GM23338 (cell line): Measurements from ENCODE around the gene TFIP11. TPM values are rescaled to one million over a fixed set of nuclear protein-coding genes. Genes with fewer than 3 reads are reported as not detected.

Experiments used
- ATAC-seq: fragments of 200-7000 bp; cut with Tn5 transposase; 3 replicates; pipeline ENCODE4 v1.9.1; 2020
- DNase-seq: peaks from one replicate; pipeline ENCODE4 v3.0.0-alpha.2; 2015; ENCODE audit warnings: low spot score
- H2AFZ ChIP-seq: fragments of 200-600 bp; sonication (generic); 2 replicates; pipeline ENCODE4 v1.8.0; 2016; ENCODE audit warnings: antibody characterized with exemption, mild to moderate bottlenecking, moderate library complexity
- H3F3A ChIP-seq: fragments of 200-600 bp; sonication (generic); replicated peaks from 2 replicates; pipeline ENCODE4 v1.8.0; 2017; ENCODE audit warnings: antibody characterized with exemption, mixed run types, low read depth
- H3K27ac ChIP-seq: fragments of 200-600 bp; sonication (generic); 2 replicates; pipeline ENCODE4 v1.6.1; 2016; ENCODE audit warnings: low read depth
- H3K27me3 ChIP-seq: fragments of 200-600 bp; sonication (generic); 2 replicates; pipeline ENCODE4 v1.8.0; 2016; ENCODE audit warnings: mild to moderate bottlenecking, mixed run types, moderate library complexity; ENCODE audit not compliant: insufficient read depth
- H3K36me3 ChIP-seq: fragments of 200-600 bp; sonication (generic); 2 replicates; pipeline ENCODE4 v1.8.0; 2016; ENCODE audit warnings: mild to moderate bottlenecking; ENCODE audit not compliant: insufficient read depth
- H3K4me1 ChIP-seq: fragments of 200-600 bp; sonication (generic); 2 replicates; pipeline ENCODE4 v1.8.0; 2016; ENCODE audit warnings: mild to moderate bottlenecking, moderate library complexity; ENCODE audit not compliant: insufficient read depth
- H3K4me2 ChIP-seq: fragments of 200-600 bp; sonication (generic); 2 replicates; pipeline ENCODE4 v1.7.1; 2017; ENCODE audit warnings: mixed run types
- H3K4me3 ChIP-seq: fragments of 200-600 bp; sonication (generic); 2 replicates; pipeline ENCODE4 v1.6.1; 2016; ENCODE audit warnings: mixed run types
- H3K79me2 ChIP-seq: fragments of 200-600 bp; sonication (generic); replicated peaks from 2 replicates; pipeline ENCODE4 v1.8.0; 2017; ENCODE audit warnings: mild to moderate bottlenecking; ENCODE audit not compliant: insufficient read depth
- H3K9me2 ChIP-seq: fragments of 200-600 bp; sonication (generic); 2 replicates; pipeline ENCODE4 v1.8.0; 2017; ENCODE audit not compliant: insufficient read depth
- H4K20me1 ChIP-seq: fragments of 200-600 bp; sonication (generic); replicated peaks from 2 replicates; pipeline ENCODE4 v1.8.0; 2017; ENCODE audit warnings: mild to moderate bottlenecking; ENCODE audit not compliant: insufficient read depth
- H3K27ac Mint-ChIP-seq: 2 replicates; pipeline ENCODE4 v1.8.0; 2020; ENCODE audit warnings: inconsistent platforms, mild to moderate bottlenecking, moderate library complexity, mixed read lengths
- H3K27me3 Mint-ChIP-seq: 3 replicates; pipeline ENCODE4 v1.8.0; 2022; ENCODE audit warnings: low read depth, mild to moderate bottlenecking, moderate library complexity, mixed read lengths, inconsistent platforms; ENCODE audit not compliant: insufficient read depth, poor library complexity
- H3K36me3 Mint-ChIP-seq: 3 replicates; pipeline ENCODE4 v1.8.0; 2021; ENCODE audit warnings: low read depth, mild to moderate bottlenecking, inconsistent platforms, moderate library complexity, mixed read lengths
- H3K4me1 Mint-ChIP-seq: 3 replicates; pipeline ENCODE4 v1.8.0; 2020; ENCODE audit warnings: mild to moderate bottlenecking, inconsistent platforms, mixed read lengths
- H3K4me3 Mint-ChIP-seq: 3 replicates; pipeline ENCODE4 v1.8.0; 2021; ENCODE audit warnings: moderate library complexity, mild to moderate bottlenecking, inconsistent platforms, mixed read lengths
- H3K9me3 Mint-ChIP-seq: 3 replicates; pipeline ENCODE4 v1.8.0; 2020; ENCODE audit warnings: moderate library complexity, mild to moderate bottlenecking, inconsistent platforms, mixed read lengths
- CREB1 ChIP-seq: fragments of 250-450 bp; sonication (Bioruptor Pico); IDR thresholded peaks from 2 replicates; pipeline ENCODE4 v1.5.0; 2020; ENCODE audit warnings: low read depth, mild to moderate bottlenecking, moderate library complexity
- EZH2phosphoT487 ChIP-seq: fragments of 200-600 bp; sonication (generic); IDR thresholded peaks from one replicate; pipeline ENCODE4 v1.8.1; 2018; ENCODE audit warnings: antibody characterized with exemption; ENCODE audit not compliant: unreplicated experiment
- JUNB ChIP-seq: IDR thresholded peaks from one replicate; pipeline ENCODE4 v1.6.1; 2016; ENCODE audit warnings: antibody characterized with exemption; ENCODE audit not compliant: unreplicated experiment
- NANOG ChIP-seq: IDR thresholded peaks from 2 replicates; pipeline ENCODE4 v1.6.1; 2016; ENCODE audit warnings: antibody characterized with exemption, borderline replicate concordance
- REST ChIP-seq: IDR thresholded peaks from one replicate; pipeline ENCODE4 v1.6.1; 2018; ENCODE audit warnings: antibody characterized with exemption; ENCODE audit not compliant: unreplicated experiment
- STAT1 ChIP-seq: IDR thresholded peaks from one replicate; pipeline ENCODE4 v1.6.1; 2016; ENCODE audit warnings: antibody characterized with exemption; ENCODE audit not compliant: unreplicated experiment
- ZNF114 ChIP-seq: fragments of 250-450 bp; sonication (Bioruptor Pico); IDR thresholded peaks from 2 replicates; pipeline ENCODE4 v1.5.0; 2020; ENCODE audit warnings: mild to moderate bottlenecking, moderate library complexity
- ZNF462 ChIP-seq: fragments of 250-450 bp; sonication (Bioruptor Pico); IDR thresholded peaks from 2 replicates; pipeline ENCODE4 v1.5.0; 2020; ENCODE audit warnings: mild to moderate bottlenecking, moderate library complexity
- polyA plus RNA-seq: library from polyadenylated mRNA; unstranded; fragments of >200 nt; fragmentation: Nextera tagmentation; extraction: Ambion mirVana; gene quantifications from 2 replicates; pipeline ENCODE4 v1.2.1, GENCODE V29; 2016
- total RNA-seq: library from RNA; depleted of rRNA; stranded (reverse); fragments of >200 nt; shearing (Covaris generic); gene quantifications from 2 replicates; pipeline ENCODE4 v1.2.3, GENCODE V29; 2014
- TF ChIP-seq, protein P1 (sequence below), 2 experiments: fragments of 200-600 bp in 1 of 2; sonication (generic) in 1 of 2; conservative IDR thresholded peaks; 2 replicates each; pipeline versions ENCODE4 v1.5.1 to v1.6.1; 2016 to 2017; ENCODE audit warnings: antibody characterized with exemption in 2 of 2, low read depth in 2 of 2, mild to moderate bottlenecking in 2 of 2, moderate library complexity in 1 of 2

TFIP11 gene
- total and polyA plus RNA-seq, 2 experiments from 2014 or later, result 17.1 to 26.2 TPM

GRCh38 chr22:26474682-26475081 lies 37.6 kb downstream of the TFIP11 start:
- H4K20me1 ChIP-seq, result peaks cover 15% of the 10 kb centered on the region; the same call in 1 of the 2 replicates
- H3K36me3 Mint-ChIP-seq, result peaks cover 71% of the 10 kb centered on the region
- H3K9me3 Mint-ChIP-seq, result no peaks in the 10 kb centered on the region
- H3K4me2 ChIP-seq, result no peak overlapping the region
- no peak overlapping the region for H3K4me3 Mint-ChIP-seq
- H3K4me1 ChIP-seq, result no peaks in the 10 kb centered on the region; the same call in 1 of the 2 replicates
- DNase-seq (no peak), ATAC-seq (no peak)
- H3K27ac Mint-ChIP-seq, result no peak overlapping the region
- H3K4me3 ChIP-seq, result no peak overlapping the region
- H2AFZ ChIP-seq, result no peak overlapping the region
- H3K27me3 ChIP-seq, result no peaks in the 10 kb centered on the region
- H3K27ac ChIP-seq, result no peak overlapping the region
- TF ChIP-seq, protein P1, sequence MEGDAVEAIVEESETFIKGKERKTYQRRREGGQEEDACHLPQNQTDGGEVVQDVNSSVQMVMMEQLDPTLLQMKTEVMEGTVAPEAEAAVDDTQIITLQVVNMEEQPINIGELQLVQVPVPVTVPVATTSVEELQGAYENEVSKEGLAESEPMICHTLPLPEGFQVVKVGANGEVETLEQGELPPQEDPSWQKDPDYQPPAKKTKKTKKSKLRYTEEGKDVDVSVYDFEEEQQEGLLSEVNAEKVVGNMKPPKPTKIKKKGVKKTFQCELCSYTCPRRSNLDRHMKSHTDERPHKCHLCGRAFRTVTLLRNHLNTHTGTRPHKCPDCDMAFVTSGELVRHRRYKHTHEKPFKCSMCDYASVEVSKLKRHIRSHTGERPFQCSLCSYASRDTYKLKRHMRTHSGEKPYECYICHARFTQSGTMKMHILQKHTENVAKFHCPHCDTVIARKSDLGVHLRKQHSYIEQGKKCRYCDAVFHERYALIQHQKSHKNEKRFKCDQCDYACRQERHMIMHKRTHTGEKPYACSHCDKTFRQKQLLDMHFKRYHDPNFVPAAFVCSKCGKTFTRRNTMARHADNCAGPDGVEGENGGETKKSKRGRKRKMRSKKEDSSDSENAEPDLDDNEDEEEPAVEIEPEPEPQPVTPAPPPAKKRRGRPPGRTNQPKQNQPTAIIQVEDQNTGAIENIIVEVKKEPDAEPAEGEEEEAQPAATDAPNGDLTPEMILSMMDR (conservative IDR thresholded peaks at IDR 0.05; ENCODE audit: low read depth in 2 of 2), result no peak
- TF ChIP-seq STAT1, result no peak
- no peak for TF ChIP-seq CREB1 (CRISPR knock-in tag)
- no peak for TF ChIP-seq JUNB
- H3K27me3 Mint-ChIP-seq, result no peaks in the 10 kb centered on the region
- H3F3A ChIP-seq, result no peaks in the 10 kb centered on the region
- H3K36me3 ChIP-seq, result peaks cover 65% of the 10 kb centered on the region
- peaks cover 13% of the 10 kb centered on the region for H3K79me2 ChIP-seq
- H3K9me2 ChIP-seq, result no peaks in the 10 kb centered on the region
- peaks cover 3% of the 10 kb centered on the region for H3K4me1 Mint-ChIP-seq

GRCh38 chr22:26471522-26471921 lies 40.8 kb downstream of the TFIP11 start:
- Mint-ChIP-seq H3K36me3 (peaks cover 77% of the 10 kb centered on the region), H3K4me3 (no peak overlapping the region), H3K27me3 (no peaks in the 10 kb centered on the region), H3K4me1 (no peaks in the 10 kb centered on the region), H3K27ac (no peak overlapping the region), H3K9me3 (no peaks in the 10 kb centered on the region)
- Histone ChIP-seq H3K27me3 (no peaks in the 10 kb centered on the region), H3K4me1 (no peaks in the 10 kb centered on the region), H4K20me1 (peaks cover 12% of the 10 kb centered on the region; the same call in 1 of the 2 replicates), H3K9me2 (no peaks in the 10 kb centered on the region), H3K4me2 (no peak overlapping the region), H3K27ac (no peak overlapping the region), H3F3A (no peaks in the 10 kb centered on the region), H3K79me2 (no peaks in the 10 kb centered on the region), H3K36me3 (peaks cover 59% of the 10 kb centered on the region), H2AFZ (no peak overlapping the region), H3K4me3 (no peak overlapping the region)
- DNase-seq, result no peak
- no peak for ATAC-seq
- TF ChIP-seq ZNF114 (CRISPR knock-in tag), result no peak
- no peak for TF ChIP-seq NANOG
- no peak for TF ChIP-seq CREB1 (CRISPR knock-in tag)
- TF ChIP-seq EZH2phosphoT487, result no peak
- TF ChIP-seq REST, result no peak
- TF ChIP-seq ZNF462 (CRISPR knock-in tag), result no peak
